Activated CD4-positive, alpha-beta T cell treated with anti-CD3 and anti-CD28 coated beads for 1 hour (primary cell): ENCODE data around the gene ARFGEF2.
"Not testable (repeated sequence)": the region's sequence is repeated elsewhere in the genome, so short reads cannot be mapped to it uniquely, and the experiment has no call there.

Source experiments
- DNase-seq: peaks from one replicate; pipeline ENCODE4 v3.0.0-alpha.2; 2020

Gene ARFGEF2

GRCh38 chr20:48930035-48930434, 8.5 kb downstream of the ARFGEF2 start:
- DNase-seq, result no peak

- DNase-seq, result no peak
Measured at GRCh38 chr20:48930878-48931277, 9.4 kb downstream of the ARFGEF2 start.

- no peak for DNase-seq
Measured at GRCh38 chr20:48931527-48932374, 10.2 kb downstream of the ARFGEF2 start.

GRCh38 chr20:48932375-48932941, 10.9 kb downstream of the ARFGEF2 start:
- no peak for DNase-seq

GRCh38 chr20:48933017-48933766, 11.7 kb downstream of the ARFGEF2 start:
- DNase-seq, result no peak

GRCh38 chr20:48934273-48934877, 12.9 kb downstream of the ARFGEF2 start:
- DNase-seq, result not testable (repeated sequence)

- DNase-seq, result not testable (repeated sequence)
Measured at GRCh38 chr20:48934966-48935365, 13.5 kb downstream of the ARFGEF2 start.

- not testable (repeated sequence) for DNase-seq
Measured at GRCh38 chr20:48936178-48936577, 14.7 kb downstream of the ARFGEF2 start.

GRCh38 chr20:48937674-48938073, 16.2 kb downstream of the ARFGEF2 start:
- DNase-seq, result no peak

GRCh38 chr20:48938670-48939069, 17.2 kb downstream of the ARFGEF2 start:
- DNase-seq, result no peak

GRCh38 chr20:48940170-48940569, 18.7 kb downstream of the ARFGEF2 start:
- no peak for DNase-seq

- DNase-seq, result no peak
Measured at GRCh38 chr20:48941467-48941866, 20.0 kb downstream of the ARFGEF2 start.

- no peak for DNase-seq
Measured at GRCh38 chr20:48942730-48943129, 21.2 kb downstream of the ARFGEF2 start.

GRCh38 chr20:48944663-48945297, 23.3 kb downstream of the ARFGEF2 start:
- no peak for DNase-seq

GRCh38 chr20:48945840-48946514, 24.5 kb downstream of the ARFGEF2 start:
- DNase-seq, result no peak

GRCh38 chr20:48948612-48949011, 27.1 kb downstream of the ARFGEF2 start:
- DNase-seq, result no peak

- no peak for DNase-seq
Measured at GRCh38 chr20:48949304-48950170, 28.0 kb downstream of the ARFGEF2 start.

GRCh38 chr20:48951041-48951440, 29.5 kb downstream of the ARFGEF2 start:
- no peak for DNase-seq

GRCh38 chr20:48951646-48952045, 30.1 kb downstream of the ARFGEF2 start:
- DNase-seq, result no peak

- DNase-seq, result no peak
Measured at GRCh38 chr20:48952656-48953055, 31.1 kb downstream of the ARFGEF2 start.

- DNase-seq, result no peak
Measured at GRCh38 chr20:48953653-48954052, 32.1 kb downstream of the ARFGEF2 start.
